ENCODE measurements around the gene GPR146.

DNA sequence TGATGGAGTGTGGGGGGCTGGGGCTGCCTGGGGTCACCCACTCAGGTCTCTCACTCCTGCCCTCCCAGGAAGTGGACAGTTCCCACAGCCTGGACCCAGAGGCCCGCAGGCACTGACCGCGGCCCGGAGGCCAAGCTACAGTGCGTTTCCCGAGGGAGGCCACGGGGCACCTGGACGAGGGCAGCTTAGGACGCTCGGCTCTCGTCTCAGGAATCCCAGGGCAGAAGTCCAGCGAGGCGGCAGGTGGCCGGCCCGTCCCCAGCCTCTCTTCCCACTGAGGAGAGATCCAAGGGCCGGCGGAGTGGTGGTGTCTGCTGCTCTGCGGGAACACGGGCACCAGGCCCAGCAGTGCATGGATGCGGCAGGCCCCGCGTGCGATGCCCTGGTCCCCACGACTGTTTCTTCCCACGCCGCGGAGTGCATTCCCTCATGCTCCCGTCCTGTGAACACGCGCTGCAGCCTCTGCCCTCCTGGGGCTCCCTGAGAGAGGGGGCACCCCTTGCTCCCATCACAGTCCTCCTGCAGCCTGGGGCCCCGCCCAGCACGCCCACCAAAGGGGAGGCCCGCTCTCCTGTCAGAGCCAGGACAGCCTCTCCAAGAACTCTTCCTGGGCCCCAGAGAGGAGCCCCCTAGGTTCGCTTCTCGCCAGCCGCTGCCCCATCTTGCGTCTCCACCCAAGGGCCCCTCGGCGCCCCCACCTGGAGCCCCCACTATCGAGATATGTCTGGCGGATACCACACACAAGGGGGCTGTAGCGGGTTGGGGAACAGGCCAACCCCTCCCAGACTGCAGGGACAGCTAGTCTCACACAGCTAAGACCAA lies 24.3 kb upstream of the GPR146 start:
- TF ChIP-seq, protein P1, sequence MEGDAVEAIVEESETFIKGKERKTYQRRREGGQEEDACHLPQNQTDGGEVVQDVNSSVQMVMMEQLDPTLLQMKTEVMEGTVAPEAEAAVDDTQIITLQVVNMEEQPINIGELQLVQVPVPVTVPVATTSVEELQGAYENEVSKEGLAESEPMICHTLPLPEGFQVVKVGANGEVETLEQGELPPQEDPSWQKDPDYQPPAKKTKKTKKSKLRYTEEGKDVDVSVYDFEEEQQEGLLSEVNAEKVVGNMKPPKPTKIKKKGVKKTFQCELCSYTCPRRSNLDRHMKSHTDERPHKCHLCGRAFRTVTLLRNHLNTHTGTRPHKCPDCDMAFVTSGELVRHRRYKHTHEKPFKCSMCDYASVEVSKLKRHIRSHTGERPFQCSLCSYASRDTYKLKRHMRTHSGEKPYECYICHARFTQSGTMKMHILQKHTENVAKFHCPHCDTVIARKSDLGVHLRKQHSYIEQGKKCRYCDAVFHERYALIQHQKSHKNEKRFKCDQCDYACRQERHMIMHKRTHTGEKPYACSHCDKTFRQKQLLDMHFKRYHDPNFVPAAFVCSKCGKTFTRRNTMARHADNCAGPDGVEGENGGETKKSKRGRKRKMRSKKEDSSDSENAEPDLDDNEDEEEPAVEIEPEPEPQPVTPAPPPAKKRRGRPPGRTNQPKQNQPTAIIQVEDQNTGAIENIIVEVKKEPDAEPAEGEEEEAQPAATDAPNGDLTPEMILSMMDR (IDR thresholded peaks at IDR 0.05): no peak
- TF ChIP-seq POLR2A (IDR thresholded peaks at IDR 0.05): no peak

All from right lobe of liver (tissue), 4 donors.